GM10248 (cell line): ENCODE measurements around the gene LEAP2.

Source experiments
- CTCF ChIA-PET: fragments of 300-600 bp; sonication (Branson Sonifier 250); formaldehyde crosslinking; extraction: SDS; loops from one replicate; lab custom pipeline; 2021; ENCODE audit warnings: antibody characterized with exemption; lab: Yijun Ruan, JAX
- POLR2A ChIA-PET: fragments of 350-650 bp; sonication (Branson Sonifier 250); formaldehyde crosslinking; extraction: SDS; loops from one replicate; lab custom pipeline; 2020; ENCODE audit warnings: antibody characterized with exemption; lab: Yijun Ruan, JAX
- DNase-seq: peaks from one replicate; pipeline ENCODE4 v3.0.0; 2012; ENCODE audit errors: extremely low spot score
- TF ChIP-seq, protein P1 (sequence below): IDR thresholded peaks from 2 replicates; pipeline ENCODE4 v1.5.1; 2012; ENCODE audit warnings: mild to moderate bottlenecking, low read depth; ENCODE audit errors: extremely low read depth, missing control alignments, control extremely low read depth

The LEAP2 gene

DNA sequence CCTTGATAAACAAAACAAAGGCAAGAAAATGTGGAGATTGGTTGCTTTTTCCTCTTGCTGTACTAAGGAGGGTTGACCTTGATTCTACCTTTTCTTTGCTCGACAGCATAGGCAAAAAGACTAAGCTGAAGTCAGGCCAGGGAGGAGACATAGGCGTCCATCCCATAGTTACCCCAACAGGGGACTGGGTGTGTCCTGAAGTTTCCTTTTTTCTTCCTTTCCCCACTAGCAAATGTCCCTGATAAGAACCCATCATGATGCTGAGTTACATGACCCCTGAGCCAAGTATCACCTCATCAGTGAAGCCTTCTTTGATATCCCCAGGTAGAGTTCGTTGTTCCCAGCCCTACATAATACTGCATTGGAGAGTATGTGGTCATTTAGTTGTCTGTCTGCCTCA is 33.2 kb upstream of the LEAP2 start:
- TF ChIP-seq, protein P1, sequence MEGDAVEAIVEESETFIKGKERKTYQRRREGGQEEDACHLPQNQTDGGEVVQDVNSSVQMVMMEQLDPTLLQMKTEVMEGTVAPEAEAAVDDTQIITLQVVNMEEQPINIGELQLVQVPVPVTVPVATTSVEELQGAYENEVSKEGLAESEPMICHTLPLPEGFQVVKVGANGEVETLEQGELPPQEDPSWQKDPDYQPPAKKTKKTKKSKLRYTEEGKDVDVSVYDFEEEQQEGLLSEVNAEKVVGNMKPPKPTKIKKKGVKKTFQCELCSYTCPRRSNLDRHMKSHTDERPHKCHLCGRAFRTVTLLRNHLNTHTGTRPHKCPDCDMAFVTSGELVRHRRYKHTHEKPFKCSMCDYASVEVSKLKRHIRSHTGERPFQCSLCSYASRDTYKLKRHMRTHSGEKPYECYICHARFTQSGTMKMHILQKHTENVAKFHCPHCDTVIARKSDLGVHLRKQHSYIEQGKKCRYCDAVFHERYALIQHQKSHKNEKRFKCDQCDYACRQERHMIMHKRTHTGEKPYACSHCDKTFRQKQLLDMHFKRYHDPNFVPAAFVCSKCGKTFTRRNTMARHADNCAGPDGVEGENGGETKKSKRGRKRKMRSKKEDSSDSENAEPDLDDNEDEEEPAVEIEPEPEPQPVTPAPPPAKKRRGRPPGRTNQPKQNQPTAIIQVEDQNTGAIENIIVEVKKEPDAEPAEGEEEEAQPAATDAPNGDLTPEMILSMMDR, result no peak
- POLR2A ChIA-PET, result no interaction called here
- no peak for DNase-seq
- CTCF ChIA-PET, result interaction anchor here (1.1 to 20.6 kb wide), 3 partner anchors 9 to 21 kb away, joined by 3 to 215 read pairs (median 6); partner anchors contain the start of genes GDF9, SHROOM1 and UQCRQ

DNA sequence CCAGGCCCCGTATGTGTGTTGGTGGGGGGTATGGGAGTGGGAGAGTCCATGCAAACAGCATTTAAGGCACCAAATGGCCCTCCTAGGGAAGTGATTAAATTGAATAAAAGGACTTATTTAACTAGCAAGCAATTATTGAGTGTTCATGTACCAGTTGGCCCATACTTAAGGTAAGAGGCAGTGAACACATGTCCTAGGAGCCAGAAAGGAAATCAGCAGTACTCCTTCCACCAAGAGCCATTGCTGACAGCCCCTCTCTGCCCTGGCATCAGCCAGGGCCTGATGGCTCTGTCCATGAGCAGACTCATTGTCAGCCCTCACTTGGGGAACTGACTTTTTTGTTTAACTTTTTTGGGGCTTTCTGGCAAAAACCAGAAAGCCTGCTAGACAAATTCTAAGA is 32.6 kb upstream of the LEAP2 start:
- TF ChIP-seq, protein P1, result no peak
- DNase-seq, result no peak
- ChIA-PET POLR2A (no interaction called here), CTCF (interaction anchor here (1.3 to 20.6 kb wide), 3 partner anchors 10 to 21 kb away, joined by 5 to 215 read pairs (median 6); partner anchors contain the start of genes GDF9, SHROOM1 and UQCRQ)

DNA sequence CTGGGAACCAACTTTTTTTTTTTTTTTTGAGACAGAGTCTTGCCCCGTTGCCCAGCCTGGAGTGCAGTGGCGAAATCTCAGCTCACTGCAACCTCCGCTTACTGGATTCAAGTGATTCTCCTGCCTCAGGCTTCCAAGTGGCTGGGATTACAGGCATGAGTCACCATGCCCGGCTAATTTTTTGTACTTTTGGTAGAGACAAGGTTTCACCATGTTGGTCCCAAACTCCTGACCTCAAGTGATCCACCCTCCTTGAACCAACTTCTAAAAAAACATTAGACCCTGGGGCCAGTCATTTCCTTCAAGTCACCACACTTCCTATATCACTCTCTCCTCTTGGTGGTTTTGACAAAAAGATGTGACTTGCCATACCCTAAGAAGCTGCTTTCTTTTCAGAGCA is 32.2 kb upstream of the LEAP2 start:
- POLR2A ChIA-PET, result no interaction called here
- TF ChIP-seq, protein P1, result no peak
- CTCF ChIA-PET, result interaction anchor here (1.3 to 20.6 kb wide), 4 partner anchors 10 to 315 kb away, joined by 5 to 215 read pairs (median 6); partner anchors contain the start of genes GDF9, SHROOM1 and UQCRQ
- DNase-seq, result no peak

DNA sequence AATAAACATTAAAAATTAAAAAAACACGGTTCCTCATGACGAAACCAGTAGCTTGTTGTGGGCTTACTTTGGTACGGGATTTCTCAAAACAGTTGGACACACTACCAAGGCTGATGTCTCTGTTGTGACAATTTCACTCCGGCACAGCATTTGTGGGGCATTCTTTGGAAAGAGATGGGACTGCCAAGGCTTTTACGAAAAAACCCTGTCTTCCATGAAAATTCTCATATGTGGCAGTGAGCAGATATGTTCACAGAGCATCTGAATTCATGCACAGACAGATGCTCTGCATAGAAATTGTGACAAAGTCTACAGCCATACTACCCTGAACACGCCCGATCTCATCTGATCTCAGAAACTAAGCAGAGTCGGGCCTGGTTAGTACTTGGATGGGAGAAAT is 25.2 kb upstream of the LEAP2 start:
- CTCF ChIA-PET, result interaction anchor here (1.3 to 7.9 kb wide), 3 partner anchors 13 to 28 kb away, joined by 3 to 63 read pairs (median 7); no protein-coding TSS in a partner anchor
- POLR2A ChIA-PET, result no interaction called here
- DNase-seq, result no peak
- TF ChIP-seq, protein P1, result no peak

DNA sequence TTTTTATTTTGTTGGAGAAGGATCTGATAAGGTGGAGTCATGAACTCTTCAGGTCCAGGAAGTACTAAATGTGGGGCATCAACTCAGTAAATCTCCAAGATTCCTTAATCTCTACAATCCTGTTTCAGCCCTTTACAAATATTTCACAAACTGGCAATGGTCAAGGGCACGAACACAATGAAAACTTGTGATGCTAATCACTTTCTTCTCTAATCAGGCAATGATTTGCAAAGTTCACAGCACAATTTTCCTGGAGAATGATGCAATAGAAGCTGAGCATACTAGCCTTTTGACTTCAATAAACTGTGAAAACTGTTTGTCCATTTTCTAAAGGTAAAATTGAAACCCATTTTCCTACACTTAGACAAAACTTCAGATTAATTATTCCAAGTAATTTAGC is 24.1 kb upstream of the LEAP2 start:
- TF ChIP-seq, protein P1, result no peak
- ChIA-PET CTCF (interaction anchor here (0.9 to 7.9 kb wide), 4 partner anchors 12 to 34 kb away, joined by 3 to 63 read pairs (median 7); no protein-coding TSS in a partner anchor), POLR2A (no interaction called here)
- no peak for DNase-seq

DNA sequence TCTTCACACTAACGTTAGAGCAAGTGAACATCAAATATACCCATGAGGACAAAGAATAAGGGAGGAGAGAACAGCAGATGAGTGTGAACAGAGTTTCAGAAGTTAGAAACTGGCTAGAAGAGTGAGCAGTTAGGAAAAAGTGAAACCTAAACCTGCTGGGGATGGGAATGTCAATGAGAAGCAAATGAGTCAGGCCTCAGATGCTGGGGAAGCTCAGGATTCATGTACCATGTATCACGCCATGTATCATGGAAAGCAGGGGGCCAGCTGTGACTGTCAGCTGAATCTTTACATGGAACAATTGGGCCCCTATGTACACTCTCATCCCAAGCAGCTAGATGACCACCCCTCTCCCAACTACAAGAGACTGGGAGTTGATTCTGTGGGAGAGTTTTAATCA is 23.4 kb upstream of the LEAP2 start:
- ChIA-PET POLR2A (no interaction called here), CTCF (interaction anchor here (1.0 to 7.9 kb wide), 5 partner anchors 11 to 33 kb away, joined by 3 to 63 read pairs (median 4); partner anchors contain the start of gene SHROOM1)
- TF ChIP-seq, protein P1, result no peak
- no peak for DNase-seq
